IMR-90 (cell line): ENCODE results near the gene TAF11. TPM values are rescaled to one million over a fixed set of nuclear protein-coding genes. Genes with fewer than 3 reads are reported as not detected.

Experiments used
- polyA plus RNA-seq, 3 experiments: library from polyadenylated mRNA; depleted of rRNA; stranded (reverse); fragments of >200 nt; gene quantifications; 2 replicates each; pipeline ENCODE4 v1.2.3, GENCODE V29; 2012; ENCODE audit warnings: low replicate concordance in 1 of 3
- total RNA-seq: library from RNA; depleted of rRNA; stranded (reverse); fragments of >200 nt; gene quantifications from 2 replicates; pipeline ENCODE4 v1.2.3, GENCODE V29; 2012; rRNA removed

TAF11 gene
- total and polyA plus RNA-seq, 2 of the 4 experiments (the other 2 are of a cell fraction), result 12.7 to 23.3 TPM

Other genes starting within 250 kb of the TAF11 start
- gene ILRUN, start 191.3 kb downstream of the TAF11 start, total RNA-seq, result 29.9 and 32.2 TPM in 2 replicates
- 25.4 and 26.0 TPM in 2 replicates for gene ILRUN, start 191.3 kb downstream of the TAF11 start, polyA plus RNA-seq (2012; rRNA removed)
- gene SNRPC, start 130.5 kb downstream of the TAF11 start, total RNA-seq, result 84.8 and 87.5 TPM in 2 replicates
- 343 and 345 TPM in 2 replicates for gene SNRPC, start 130.5 kb downstream of the TAF11 start, polyA plus RNA-seq (2012; rRNA removed)
- gene BLTP3A, start 96.0 kb downstream of the TAF11 start, total RNA-seq, result 4.2 and 4.7 TPM in 2 replicates
- 3.0 and 3.1 TPM in 2 replicates for gene BLTP3A, start 96.0 kb downstream of the TAF11 start, polyA plus RNA-seq (2012; rRNA removed)
- gene ANKS1A, start 1.2 kb upstream of the TAF11 start, total RNA-seq, result 7.5 and 7.8 TPM in 2 replicates
- gene ANKS1A, start 1.2 kb upstream of the TAF11 start, polyA plus RNA-seq (2012; rRNA removed), result 7.1 and 7.2 TPM in 2 replicates